Stomach (tissue), 9 donors: ENCODE measurements around the gene AMBP. TPM values are rescaled to one million over a fixed set of nuclear protein-coding genes. Genes with fewer than 3 reads are reported as not detected.

Experiments
- DNase-seq, 2 donors: peaks; one replicate each; pipeline versions ENCODE4 v3.0.0 to v3.0.0-alpha.2; 2013 to 2019
- H3K27ac ChIP-seq, 5 donors: fragments of 200-600 bp in 4 of 5; sonication (generic) in 4 of 5; one replicate each; pipeline ENCODE4 v1.5.1; 2013 to 2019; ENCODE audit warnings: mild to moderate bottlenecking in 1 of 5, moderate library complexity in 1 of 5
- H3K27me3 ChIP-seq, 3 donors: fragments of 200-600 bp; sonication (generic); one replicate each; pipeline ENCODE4 v1.5.1; 2017 to 2019; ENCODE audit warnings: mixed run types in 1 of 3
- H3K36me3 ChIP-seq, 4 donors: fragments of 200-600 bp; sonication (generic); 1 replicate in 3 of 4; 2 replicates in 1 of 4; pipeline ENCODE4 v1.5.1; 2016 to 2019
- H3K4me1 ChIP-seq, 4 donors: fragments of 200-600 bp; sonication (generic); one replicate each; pipeline ENCODE4 v1.5.1; 2016 to 2019
- H3K4me3 ChIP-seq, 4 donors: fragments of 200-600 bp; sonication (generic) in 3 of 4; one replicate each; pipeline ENCODE4 v1.5.1; 2016 to 2019; ENCODE audit warnings: mild to moderate bottlenecking in 1 of 4
- H3K9me3 ChIP-seq, 4 donors: fragments of 200-600 bp; sonication (generic); one replicate each; pipeline ENCODE4 v1.5.1; 2016 to 2019
- CTCF ChIP-seq, 7 experiments: fragments of 450-650 bp in 4 of 7; fragments of 200-600 bp in 3 of 7; sonication (generic) in 3 of 7; IDR thresholded peaks; one replicate each; pipeline ENCODE4 v1.5.1; 2016 to 2019; ENCODE audit warnings: antibody characterized with exemption in 7 of 7, control low read depth in 2 of 7, mild to moderate bottlenecking in 1 of 7
- EP300 ChIP-seq: sonication (generic); formaldehyde crosslinking; IDR thresholded peaks from one replicate; pipeline ENCODE4 v1.6.1; 2017; ENCODE audit warnings: antibody characterized with exemption
- POLR2A ChIP-seq, 4 donors: fragments of 450-650 bp; IDR thresholded peaks; one replicate each; pipeline ENCODE4 v1.6.1; 2016; ENCODE audit warnings: antibody characterized with exemption in 4 of 4, control low read depth in 2 of 4, mild to moderate bottlenecking in 1 of 4, moderate library complexity in 1 of 4
- POLR2AphosphoS5 ChIP-seq, 3 donors: sonication (generic); formaldehyde crosslinking; IDR thresholded peaks; one replicate each; pipeline ENCODE4 v1.6.1; 2016; ENCODE audit warnings: antibody characterized with exemption in 3 of 3
- WGBS, 5 donors: extraction: QIAGEN DNeasy Blood & Tissue Kit in 3 of 5; methylation state at CpG; one replicate each; pipeline versions ENCODE4 v1.1.5 to v1.1.7; 2013 to 2018; 5-methylcytosine and 5-hydroxymethylcytosine counted together
- intact Hi-C: fragments of 100-400 bp; cut with DNase I; formaldehyde crosslinking; loops from one replicate; pipeline ENCODE4 v1.15.1; 2023; ENCODE audit warnings: low total_unique reads
- polyA plus RNA-seq, 3 donors: library from polyadenylated mRNA; stranded (reverse); fragments of 200-250 nt; gene quantifications; one replicate each; pipeline ENCODE4 v1.2.3, GENCODE V29; 2013
- total RNA-seq, 5 donors: library from RNA; depleted of rRNA; stranded (reverse); fragments of >200 nt; gene quantifications; one replicate each; pipeline versions ENCODE4 v1.1.0 to v1.2.3, GENCODE V29; 2014 to 2016
- donor health status: healthy with polysubstance abuse.
- donor health status: Bipolar disorder and iron deficiency.
- donor health status: healthy.

The AMBP gene
- total and polyA plus RNA-seq, 8 donors: 0.89 to 3.3 (median 2.5) TPM; not detected in 2

GRCh38 chr9:114039484-114039883 is 38.6 kb downstream of the AMBP start:
- H3K36me3 ChIP-seq: peaks cover 16 to 76% (median 65%) of the 10 kb centered on the region in 4 donors
- no peaks in the 10 kb centered on the region for H3K9me3 ChIP-seq
- intact Hi-C loops: no loop called here
- H3K27ac ChIP-seq: no peak overlapping the region
- 90 to 100% (median 93%) methylated on average over 4 to 5 of the region's 5 CpGs for WGBS, 5 donors
- H3K27me3 ChIP-seq: no peaks in the 10 kb centered on the region
- no peak overlapping the region for H3K4me3 ChIP-seq
- H3K4me1 ChIP-seq: no peaks in the 10 kb centered on the region
- TF ChIP-seq POLR2AphosphoS5 (IDR thresholded peaks at IDR 0.05): no peak
- no peak for TF ChIP-seq POLR2A (IDR thresholded peaks at IDR 0.05)
- TF ChIP-seq CTCF (IDR thresholded peaks at IDR 0.05): no peak
- TF ChIP-seq EP300: no peak
- DNase-seq: no peak

DNA sequence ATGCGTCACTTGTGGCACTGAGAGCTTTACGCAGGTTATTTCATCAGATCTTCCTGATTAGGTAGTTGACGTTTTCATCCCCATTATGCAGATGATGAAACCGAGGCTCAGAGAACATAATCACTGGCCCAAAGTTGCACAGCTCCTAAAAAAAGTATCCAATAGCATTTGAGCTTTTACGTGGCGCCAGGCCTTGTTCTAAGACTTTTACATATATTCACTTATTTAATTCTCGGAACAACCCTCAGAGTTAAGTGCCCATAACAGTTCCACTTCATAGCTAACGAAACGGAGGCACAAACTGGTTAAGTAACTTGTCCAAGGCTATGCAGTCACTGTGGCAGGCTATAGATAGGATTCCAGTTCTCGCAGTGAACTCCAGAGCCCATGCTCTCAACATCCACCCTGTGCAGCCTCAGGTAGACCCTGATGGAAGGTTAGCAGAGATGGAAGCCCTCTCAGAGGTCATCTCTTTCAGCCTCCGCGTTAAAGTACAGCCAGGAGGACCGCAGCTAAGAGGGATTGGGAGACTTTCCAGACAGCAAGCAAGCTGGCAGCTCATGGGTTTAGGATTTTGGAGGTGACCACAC is 39.3 kb downstream of the AMBP start:
- no peak for DNase-seq
- WGBS, 5 donors: 82 to 91% (median 85%) methylated on average over 13 of the region's 13 CpGs
- H3K27me3 ChIP-seq: no peaks in the 10 kb centered on the region
- no peak overlapping the region for H3K4me3 ChIP-seq
- no peaks in the 10 kb centered on the region for H3K4me1 ChIP-seq
- no peak overlapping the region for H3K27ac ChIP-seq
- intact Hi-C loops: no loop called here
- H3K9me3 ChIP-seq: no peaks in the 10 kb centered on the region
- no peak for TF ChIP-seq POLR2A (IDR thresholded peaks at IDR 0.05)
- no peak for TF ChIP-seq POLR2AphosphoS5 (IDR thresholded peaks at IDR 0.05)
- TF ChIP-seq EP300: no peak
- TF ChIP-seq CTCF (IDR thresholded peaks at IDR 0.05): no peak
- H3K36me3 ChIP-seq: peaks cover 16 to 80% (median 71%) of the 10 kb centered on the region in 4 donors

- H3K27me3 ChIP-seq: no peaks in the 10 kb centered on the region
- TF ChIP-seq EP300 (no peak), POLR2A (IDR thresholded peaks at IDR 0.05) (no peak), POLR2AphosphoS5 (IDR thresholded peaks at IDR 0.05) (no peak), CTCF (IDR thresholded peaks at IDR 0.05) (no peak)
- no peaks in the 10 kb centered on the region for H3K9me3 ChIP-seq
- no peak for DNase-seq
- intact Hi-C loops: no loop called here
- no peak overlapping the region for H3K27ac ChIP-seq
- WGBS, 5 donors: 78 to 87% (median 86%) methylated on average over 15 to 19 of the region's 19 CpGs
- H3K4me1 ChIP-seq: no peaks in the 10 kb centered on the region
- H3K4me3 ChIP-seq: no peak overlapping the region
- peaks cover 16 to 79% (median 74%) of the 10 kb centered on the region in 4 donors for H3K36me3 ChIP-seq
These were observed 40.0 kb downstream of the AMBP start for GRCh38 chr9:114037961-114038723.

DNA sequence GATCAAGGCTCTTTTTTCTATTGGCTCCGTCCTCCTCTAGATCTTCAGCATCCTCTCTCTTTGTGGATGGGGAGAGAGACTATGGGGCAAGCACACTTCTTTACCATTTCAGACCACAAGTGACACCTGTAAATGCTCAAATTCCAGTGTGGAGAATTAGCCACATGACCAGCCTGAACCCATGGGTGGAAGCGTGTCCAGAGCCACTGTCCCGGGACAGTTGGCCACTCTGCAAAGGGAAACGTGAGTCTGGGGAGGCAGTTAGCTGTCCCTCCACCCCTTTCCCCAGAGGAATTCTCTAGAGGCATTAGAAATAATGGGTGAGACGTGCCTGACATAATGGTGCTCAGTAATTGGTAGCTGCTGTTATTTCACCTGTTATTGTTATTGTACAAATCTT is 40.9 kb downstream of the AMBP start:
- intact Hi-C loops: no loop called here
- peaks cover 16 to 81% (median 79%) of the 10 kb centered on the region in 4 donors for H3K36me3 ChIP-seq

More for the DNA sequence above, 40.9 kb downstream of the AMBP start:
- WGBS, 5 donors: 74 to 92% (median 79%) methylated on average over 5 of the region's 5 CpGs
- no peak for DNase-seq
- TF ChIP-seq POLR2AphosphoS5 (IDR thresholded peaks at IDR 0.05): no peak
- TF ChIP-seq POLR2A (IDR thresholded peaks at IDR 0.05): no peak
- TF ChIP-seq CTCF (IDR thresholded peaks at IDR 0.05): no peak
- TF ChIP-seq EP300: no peak
- H3K4me1 ChIP-seq: no peaks in the 10 kb centered on the region
- no peak overlapping the region for H3K4me3 ChIP-seq
- no peaks in the 10 kb centered on the region for H3K9me3 ChIP-seq
- H3K27ac ChIP-seq: no peak overlapping the region
- H3K27me3 ChIP-seq: no peaks in the 10 kb centered on the region
